HepG2 (cell line): ENCODE data around the gene GRM1.

Source experiments
- BRF2 ChIP-seq: sonication (generic); formaldehyde crosslinking; IDR thresholded peaks from 2 replicates; pipeline ENCODE4 v1.8.1; 2022; ENCODE audit warnings: mild to moderate bottlenecking, missing genetic modification reagents
- CTCF ChIP-seq: sonication (generic); formaldehyde crosslinking; IDR thresholded peaks from 2 replicates; pipeline ENCODE4 v1.5.0; 2020; ENCODE audit warnings: mild to moderate bottlenecking, missing genetic modification reagents, moderate library complexity
- HMGXB3 ChIP-seq: sonication (generic); formaldehyde crosslinking; IDR thresholded peaks from 2 replicates; pipeline ENCODE4 v1.4.0; 2020; ENCODE audit warnings: missing genetic modification reagents, borderline replicate concordance
- HNF1B ChIP-seq: sonication (generic); formaldehyde crosslinking; IDR thresholded peaks from 2 replicates; pipeline ENCODE4 v1.5.1; 2020; ENCODE audit warnings: mild to moderate bottlenecking, moderate library complexity, missing genetic modification reagents
- MXI1 ChIP-seq: IDR thresholded peaks from 3 replicates; pipeline ENCODE4 v1.6.1; 2012; ENCODE audit warnings: low read depth, low read length, inconsistent platforms, borderline replicate concordance
- NFAT5 ChIP-seq: sonication (generic); formaldehyde crosslinking; IDR thresholded peaks from 2 replicates; pipeline ENCODE4 v1.4.0; 2020; ENCODE audit warnings: missing genetic modification reagents
- SALL2 ChIP-seq: sonication (generic); formaldehyde crosslinking; IDR thresholded peaks from 2 replicates; pipeline ENCODE4 v1.8.1; 2023; ENCODE audit warnings: mild to moderate bottlenecking, missing genetic modification reagents, inconsistent platforms
- SNRNP70 ChIP-seq: fragments of 200-400 bp; formaldehyde crosslinking; IDR thresholded peaks from 2 replicates; pipeline ENCODE4 v1.6.1; 2017; ENCODE audit warnings: mild to moderate bottlenecking, low read depth, low read length, moderate library complexity
- TAF15 ChIP-seq: fragments of 200-400 bp; formaldehyde crosslinking; IDR thresholded peaks from one replicate; pipeline ENCODE4 v1.6.1; 2018; ENCODE audit warnings: mild to moderate bottlenecking, low read depth, low read length; ENCODE audit not compliant: poor library complexity, severe bottlenecking
- XRCC5 ChIP-seq: fragments of 200-400 bp; formaldehyde crosslinking; optimal IDR thresholded peaks from 2 replicates; pipeline ENCODE3; 2017; ENCODE audit warnings: mild to moderate bottlenecking, low read length
- ZBTB4 ChIP-seq: sonication (generic); formaldehyde crosslinking; IDR thresholded peaks from 2 replicates; pipeline ENCODE4 v1.4.0; 2020; ENCODE audit warnings: missing genetic modification reagents, mild to moderate bottlenecking, borderline replicate concordance
- ZBTB44 ChIP-seq: sonication (generic); formaldehyde crosslinking; IDR thresholded peaks from 2 replicates; pipeline ENCODE4 v1.4.0; 2020; ENCODE audit warnings: missing genetic modification reagents
- ZNF589 ChIP-seq: sonication (generic); formaldehyde crosslinking; conservative IDR thresholded peaks from 2 replicates; pipeline ENCODE4 v1.8.0; 2022; ENCODE audit warnings: mild to moderate bottlenecking, moderate library complexity, missing genetic modification reagents
- ZSCAN29 ChIP-seq: sonication (generic); formaldehyde crosslinking; conservative IDR thresholded peaks from 2 replicates; pipeline ENCODE4 v1.4.0; 2020; ENCODE audit warnings: mild to moderate bottlenecking, missing genetic modification reagents

- TF ChIP-seq MXI1 = no peak
- no peak for TF ChIP-seq ZBTB4 (CRISPR knock-in tag)
- no peak for TF ChIP-seq SALL2 (CRISPR knock-in tag)
- TF ChIP-seq NFAT5 (CRISPR knock-in tag) = no peak
- no peak for TF ChIP-seq TAF15
- TF ChIP-seq XRCC5 = no peak
- no peak for TF ChIP-seq HNF1B (CRISPR knock-in tag)
- no peak for TF ChIP-seq SNRNP70
- no peak for TF ChIP-seq ZSCAN29 (CRISPR knock-in tag)
- TF ChIP-seq ZNF589 (CRISPR knock-in tag) = no peak
- TF ChIP-seq HMGXB3 (CRISPR knock-in tag) = no peak
- no peak for TF ChIP-seq CTCF (CRISPR knock-in tag)
- TF ChIP-seq BRF2 (CRISPR knock-in tag) = no peak
- TF ChIP-seq ZBTB44 = no peak
These were observed 382.2 kb downstream of the GRM1 start for GRCh38 chr6:146410851-146411595.
